Femur (tissue), 1 donor: Measurements from ENCODE around the gene LRRC23.

Experiments
- DNase-seq: peaks from one replicate; pipeline ENCODE4 v3.0.0-alpha.2; 2017

LRRC23 gene

DNA sequence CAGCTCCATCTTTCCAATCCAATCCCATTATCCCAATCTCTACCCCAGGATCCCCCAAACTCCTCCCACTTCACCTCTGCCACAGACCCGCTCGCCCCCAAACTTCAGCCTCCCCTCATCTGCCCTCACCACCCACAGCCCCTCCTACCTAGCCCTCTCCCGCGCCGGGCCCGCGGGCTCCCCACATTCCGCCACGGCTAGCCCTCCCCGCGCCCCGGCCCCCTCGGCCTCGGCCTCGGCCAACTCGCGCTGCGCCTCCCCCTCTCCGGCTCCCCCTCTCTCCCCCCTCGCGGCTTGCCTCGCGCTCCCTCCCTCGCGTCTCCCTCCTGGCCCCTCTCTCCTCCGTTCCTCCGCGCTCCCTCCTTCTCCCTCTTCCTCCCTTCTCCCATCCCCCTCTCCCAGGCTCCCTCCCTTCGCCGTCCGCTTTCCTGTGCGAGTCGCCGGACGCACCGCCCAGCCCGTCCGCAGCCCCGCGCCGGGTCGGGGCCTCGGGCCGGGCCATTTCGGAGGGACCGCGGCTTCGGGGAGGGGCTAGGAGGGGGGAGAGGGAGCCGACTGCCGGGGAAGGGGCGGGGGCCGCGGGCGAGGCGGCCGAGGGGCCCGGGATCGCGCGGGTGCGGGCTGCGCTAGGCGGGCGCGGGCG lies 22.9 kb downstream of the LRRC23 start, which contains the start of gene ATN1:
ATN1 (plus strand) TSS at position 581 of the 643 bp plus-strand sequence. CDS start 6,043 bp downstream, outside the sequence.
- peak; percentile 94 for DNase-seq

- peak; percentile 59 for DNase-seq
Observed at GRCh38 chr12:6928022-6928702, 23.5 kb downstream of the LRRC23 start.

DNA sequence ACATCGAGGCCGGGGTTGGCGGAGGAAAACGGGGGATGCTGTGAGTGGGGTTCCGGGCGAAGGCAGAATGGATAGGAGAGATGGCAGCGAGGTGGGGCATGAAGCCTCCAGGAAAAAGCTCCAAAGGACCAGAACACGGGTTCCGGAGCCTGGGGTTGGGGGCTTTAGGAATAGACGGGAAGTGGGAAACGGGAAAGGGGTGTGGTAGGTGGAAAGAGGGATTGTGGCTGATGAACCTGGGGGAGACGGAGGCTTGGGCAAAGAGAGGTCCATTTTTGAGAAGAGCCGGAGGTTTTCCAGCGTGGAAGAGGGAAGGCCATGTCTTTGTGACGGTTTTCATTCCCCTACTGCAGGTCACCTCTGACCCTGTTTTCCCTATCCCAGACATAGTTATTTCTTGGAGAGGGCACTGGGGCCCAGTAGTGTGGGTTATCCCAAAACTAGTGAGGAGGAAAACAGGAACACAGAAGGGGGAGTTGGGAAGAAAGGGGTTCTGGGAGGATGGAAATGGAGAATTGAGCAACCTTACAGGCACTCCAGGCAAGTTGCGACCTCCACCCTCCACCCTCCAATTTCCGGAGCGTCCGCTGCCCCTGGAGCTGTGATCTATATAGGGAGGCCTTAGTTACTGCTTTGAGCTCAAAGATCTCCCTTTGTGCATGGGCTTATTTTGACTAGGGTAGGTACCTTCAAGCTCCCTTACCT lies 24.2 kb downstream of the LRRC23 start:
- DNase-seq: no peak

DNA sequence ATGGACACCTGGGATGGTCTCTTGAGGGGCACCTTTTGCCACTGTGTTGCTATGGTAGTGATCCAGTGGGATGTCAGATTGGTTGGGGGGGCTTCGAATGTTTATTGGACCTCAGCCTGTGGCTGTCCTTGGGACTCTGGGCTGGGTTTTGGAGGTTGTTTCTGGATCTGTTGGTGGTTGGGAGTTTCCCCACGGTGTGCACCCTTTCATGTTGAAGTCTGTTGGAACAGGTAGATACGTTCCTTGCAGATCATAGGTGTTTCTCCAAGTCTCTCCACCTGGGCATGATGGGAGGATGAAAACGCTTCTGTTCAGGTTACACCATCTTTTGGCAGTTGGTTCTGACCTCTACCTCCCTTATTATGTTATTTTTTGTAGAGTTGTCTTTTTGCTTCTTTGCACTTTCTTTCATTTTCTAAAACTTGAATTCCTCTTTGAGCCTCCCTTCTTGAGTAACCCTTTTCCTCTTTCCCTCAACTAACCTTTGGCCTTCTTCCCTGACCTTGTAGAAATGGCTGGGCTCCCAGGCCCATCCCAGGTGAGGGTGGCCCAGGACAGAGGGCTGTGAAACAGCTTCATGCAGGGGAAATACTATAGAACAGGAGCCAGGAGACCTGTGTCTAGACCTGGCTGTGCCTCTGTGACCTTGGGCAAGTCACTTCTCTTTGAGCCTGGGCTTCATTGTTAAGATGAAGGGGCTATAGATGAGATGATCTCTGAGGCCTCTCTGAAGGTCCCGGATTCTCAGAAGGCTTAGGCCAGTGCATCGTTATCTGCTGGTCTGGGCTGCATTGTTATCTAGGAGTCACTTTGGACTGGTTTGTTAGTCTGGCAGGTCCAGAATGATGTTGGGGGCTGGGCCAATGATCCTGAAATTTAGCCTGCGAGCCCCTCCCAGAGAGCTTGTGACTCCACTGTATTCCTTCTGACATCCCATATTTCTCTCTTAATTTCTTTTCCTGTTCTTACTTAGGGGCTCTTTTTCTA lies 25.1 kb downstream of the LRRC23 start:
- no peak for DNase-seq

GRCh38 chr12:6932766-6933165 lies 28.1 kb downstream of the LRRC23 start:
- DNase-seq: no peak

- DNase-seq: no peak
Observed at GRCh38 chr12:6934110-6934509, 29.5 kb downstream of the LRRC23 start.

DNA sequence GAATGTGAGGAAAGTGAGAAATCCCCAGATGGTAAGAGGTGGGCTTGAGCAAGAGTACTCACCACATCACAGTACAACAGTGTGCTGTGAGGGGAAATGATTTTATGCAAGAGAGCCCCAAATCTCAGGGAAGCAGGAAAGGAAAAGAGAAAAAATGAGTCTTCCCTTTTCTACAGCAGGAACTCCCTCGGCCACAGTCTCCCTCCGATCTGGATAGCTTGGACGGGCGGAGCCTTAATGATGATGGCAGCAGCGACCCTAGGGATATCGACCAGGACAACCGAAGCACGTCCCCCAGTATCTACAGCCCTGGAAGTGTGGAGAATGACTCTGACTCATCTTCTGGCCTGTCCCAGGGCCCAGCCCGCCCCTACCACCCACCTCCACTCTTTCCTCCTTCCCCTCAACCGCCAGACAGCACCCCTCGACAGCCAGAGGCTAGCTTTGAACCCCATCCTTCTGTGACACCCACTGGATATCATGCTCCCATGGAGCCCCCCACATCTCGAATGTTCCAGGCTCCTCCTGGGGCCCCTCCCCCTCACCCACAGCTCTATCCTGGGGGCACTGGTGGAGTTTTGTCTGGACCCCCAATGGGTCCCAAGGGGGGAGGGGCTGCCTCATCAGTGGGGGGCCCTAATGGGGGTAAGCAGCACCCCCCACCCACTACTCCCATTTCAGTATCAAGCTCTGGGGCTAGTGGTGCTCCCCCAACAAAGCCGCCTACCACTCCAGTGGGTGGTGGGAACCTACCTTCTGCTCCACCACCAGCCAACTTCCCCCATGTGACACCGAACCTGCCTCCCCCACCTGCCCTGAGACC lies 31.0 kb downstream of the LRRC23 start:
- no peak for DNase-seq

- no peak for DNase-seq
Observed at GRCh38 chr12:6936194-6936635, 31.6 kb downstream of the LRRC23 start.

DNA sequence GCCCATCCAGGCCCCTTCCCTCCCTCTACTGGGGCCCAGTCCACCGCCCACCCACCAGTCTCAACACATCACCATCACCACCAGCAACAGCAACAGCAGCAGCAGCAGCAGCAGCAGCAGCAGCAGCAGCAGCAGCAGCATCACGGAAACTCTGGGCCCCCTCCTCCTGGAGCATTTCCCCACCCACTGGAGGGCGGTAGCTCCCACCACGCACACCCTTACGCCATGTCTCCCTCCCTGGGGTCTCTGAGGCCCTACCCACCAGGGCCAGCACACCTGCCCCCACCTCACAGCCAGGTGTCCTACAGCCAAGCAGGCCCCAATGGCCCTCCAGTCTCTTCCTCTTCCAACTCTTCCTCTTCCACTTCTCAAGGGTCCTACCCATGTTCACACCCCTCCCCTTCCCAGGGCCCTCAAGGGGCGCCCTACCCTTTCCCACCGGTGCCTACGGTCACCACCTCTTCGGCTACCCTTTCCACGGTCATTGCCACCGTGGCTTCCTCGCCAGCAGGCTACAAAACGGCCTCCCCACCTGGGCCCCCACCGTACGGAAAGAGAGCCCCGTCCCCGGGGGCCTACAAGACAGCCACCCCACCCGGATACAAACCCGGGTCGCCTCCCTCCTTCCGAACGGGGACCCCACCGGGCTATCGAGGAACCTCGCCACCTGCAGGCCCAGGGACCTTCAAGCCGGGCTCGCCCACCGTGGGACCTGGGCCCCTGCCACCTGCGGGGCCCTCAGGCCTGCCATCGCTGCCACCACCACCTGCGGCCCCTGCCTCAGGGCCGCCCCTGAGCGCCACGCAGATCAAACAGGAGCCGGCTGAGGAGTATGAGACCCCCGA lies 32.2 kb downstream of the LRRC23 start:
- DNase-seq: peak; percentile 80

DNA sequence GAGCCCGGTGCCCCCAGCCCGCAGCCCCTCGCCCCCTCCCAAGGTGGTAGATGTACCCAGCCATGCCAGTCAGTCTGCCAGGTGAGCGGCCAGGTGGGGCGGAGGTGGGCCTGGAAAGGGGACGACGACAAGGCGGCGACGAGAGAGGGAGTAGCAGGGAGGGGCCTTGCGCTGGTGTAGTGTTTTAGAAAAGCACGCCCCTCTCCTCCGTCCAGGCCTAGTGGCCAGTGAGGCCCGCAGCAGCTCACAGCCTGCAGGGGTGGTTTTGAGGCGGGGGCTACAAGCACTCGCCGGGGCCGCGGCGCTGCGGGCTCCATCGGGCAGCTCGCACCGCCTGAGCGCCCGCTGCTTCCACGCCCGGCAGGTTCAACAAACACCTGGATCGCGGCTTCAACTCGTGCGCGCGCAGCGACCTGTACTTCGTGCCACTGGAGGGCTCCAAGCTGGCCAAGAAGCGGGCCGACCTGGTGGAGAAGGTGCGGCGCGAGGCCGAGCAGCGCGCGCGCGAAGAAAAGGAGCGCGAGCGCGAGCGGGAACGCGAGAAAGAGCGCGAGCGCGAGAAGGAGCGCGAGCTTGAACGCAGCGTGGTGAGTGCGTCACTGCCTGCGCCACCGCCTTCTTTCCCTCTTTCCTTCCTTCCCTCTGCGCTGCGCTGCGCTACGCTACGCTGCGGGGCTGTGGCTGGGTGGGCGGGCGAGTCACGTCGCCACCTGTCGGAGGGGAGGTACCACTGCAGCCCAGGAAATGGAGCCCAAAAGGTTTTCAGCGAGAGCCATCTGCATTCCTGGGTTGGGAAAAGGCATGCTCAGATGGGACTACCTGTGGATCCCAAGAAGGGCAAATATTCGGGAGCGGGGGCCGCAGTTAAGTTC lies 33.1 kb downstream of the LRRC23 start:
- DNase-seq: peak; percentile 96

DNA sequence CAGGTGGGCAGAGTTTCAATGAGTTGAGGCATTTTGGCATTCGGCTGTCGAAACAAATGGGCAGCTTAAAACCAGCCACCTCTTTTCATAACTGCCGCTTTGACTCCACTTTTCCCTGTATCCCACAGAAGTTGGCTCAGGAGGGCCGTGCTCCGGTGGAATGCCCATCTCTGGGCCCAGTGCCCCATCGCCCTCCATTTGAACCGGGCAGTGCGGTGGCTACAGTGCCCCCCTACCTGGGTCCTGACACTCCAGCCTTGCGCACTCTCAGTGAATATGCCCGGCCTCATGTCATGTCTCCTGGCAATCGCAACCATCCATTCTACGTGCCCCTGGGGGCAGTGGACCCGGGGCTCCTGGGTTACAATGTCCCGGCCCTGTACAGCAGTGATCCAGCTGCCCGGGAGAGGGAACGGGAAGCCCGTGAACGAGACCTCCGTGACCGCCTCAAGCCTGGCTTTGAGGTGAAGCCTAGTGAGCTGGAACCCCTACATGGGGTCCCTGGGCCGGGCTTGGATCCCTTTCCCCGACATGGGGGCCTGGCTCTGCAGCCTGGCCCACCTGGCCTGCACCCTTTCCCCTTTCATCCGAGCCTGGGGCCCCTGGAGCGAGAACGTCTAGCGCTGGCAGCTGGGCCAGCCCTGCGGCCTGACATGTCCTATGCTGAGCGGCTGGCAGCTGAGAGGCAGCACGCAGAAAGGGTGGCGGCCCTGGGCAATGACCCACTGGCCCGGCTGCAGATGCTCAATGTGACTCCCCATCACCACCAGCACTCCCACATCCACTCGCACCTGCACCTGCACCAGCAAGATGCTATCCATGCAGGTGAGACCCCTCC lies 34.0 kb downstream of the LRRC23 start:
- no peak for DNase-seq

GRCh38 chr12:6939191-6939540 lies 34.5 kb downstream of the LRRC23 start:
- no peak for DNase-seq

- DNase-seq: no peak
Observed at GRCh38 chr12:6941267-6941666, 36.6 kb downstream of the LRRC23 start.

DNA sequence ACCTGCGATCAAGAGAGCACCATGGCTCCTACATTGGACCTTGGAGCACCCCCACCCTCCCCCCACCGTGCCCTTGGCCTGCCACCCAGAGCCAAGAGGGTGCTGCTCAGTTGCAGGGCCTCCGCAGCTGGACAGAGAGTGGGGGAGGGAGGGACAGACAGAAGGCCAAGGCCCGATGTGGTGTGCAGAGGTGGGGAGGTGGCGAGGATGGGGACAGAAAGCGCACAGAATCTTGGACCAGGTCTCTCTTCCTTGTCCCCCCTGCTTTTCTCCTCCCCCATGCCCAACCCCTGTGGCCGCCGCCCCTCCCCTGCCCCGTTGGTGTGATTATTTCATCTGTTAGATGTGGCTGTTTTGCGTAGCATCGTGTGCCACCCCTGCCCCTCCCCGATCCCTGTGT lies 37.2 kb downstream of the LRRC23 start:
- no peak for DNase-seq

GRCh38 chr12:6942331-6942665 lies 37.7 kb downstream of the LRRC23 start:
- no peak for DNase-seq

- peak; percentile 92 for DNase-seq
Observed at GRCh38 chr12:6943389-6943721, 38.7 kb downstream of the LRRC23 start.

GRCh38 chr12:6943722-6944380 lies 39.2 kb downstream of the LRRC23 start, which contains the start of the genes C12orf57 and RNU7-1:
TSS of gene C12orf57 (plus strand) at chr12:6944022. CDS start at chr12:6944122, 100 bp downstream.
TSS of gene RNU7-1 (plus strand) at chr12:6943816.
- DNase-seq: peak; percentile 94
